Gastroesophageal sphincter (tissue), 4 donors: ENCODE measurements around the gene P2RX4. TPM values are rescaled to one million over a fixed set of nuclear protein-coding genes. Genes with fewer than 3 reads are reported as not detected.
A peak's percentile ranks its signal among the peaks of the same experiment; 100 is the strongest.

Source experiments
- ATAC-seq: fragments of 150-250 bp; one replicate; pipeline ENCODE4 v1.9.1; 2016; ENCODE audit warnings: mild to moderate bottlenecking, moderate library complexity
- H3K27ac ChIP-seq, 4 donors: fragments of 200-600 bp; sonication (generic) in 3 of 4; 1 replicate in 3 of 4; 2 replicates in 1 of 4; pipeline ENCODE4 v1.5.1; 2016 to 2019
- H3K27me3 ChIP-seq: fragments of 200-600 bp; sonication (generic); one replicate; pipeline ENCODE4 v1.5.1; 2019
- H3K36me3 ChIP-seq, 2 donors: fragments of 200-600 bp; sonication (generic); one replicate each; pipeline ENCODE4 v1.5.1; 2019; ENCODE audit warnings: control low read depth in 1 of 2
- H3K4me1 ChIP-seq, 3 donors: fragments of 200-600 bp; sonication (generic); 1 replicate in 2 of 3; 2 replicates in 1 of 3; pipeline ENCODE4 v1.5.1; 2016 to 2019; ENCODE audit warnings: control low read depth in 2 of 3
- H3K4me3 ChIP-seq, 2 donors: fragments of 200-600 bp; sonication (generic); one replicate each; pipeline ENCODE4 v1.5.1; 2019; ENCODE audit warnings: mild to moderate bottlenecking in 1 of 2, moderate library complexity in 1 of 2
- H3K9me3 ChIP-seq, 3 donors: fragments of 200-600 bp; sonication (generic); one replicate each; pipeline ENCODE4 v1.5.1; 2017 to 2019; ENCODE audit warnings: control low read depth in 2 of 3
- CTCF ChIP-seq, 4 experiments: fragments of 200-600 bp in 2 of 4; fragments of 450-650 bp in 2 of 4; sonication (generic) in 1 of 4; IDR thresholded peaks; one replicate each; pipeline ENCODE4 v1.5.1; 2017 to 2019; ENCODE audit warnings: antibody characterized with exemption in 4 of 4, mild to moderate bottlenecking in 2 of 4, moderate library complexity in 2 of 4
- EP300 ChIP-seq: sonication (generic); formaldehyde crosslinking; IDR thresholded peaks from one replicate; pipeline ENCODE4 v1.6.1; 2017; ENCODE audit warnings: antibody characterized with exemption, mild to moderate bottlenecking
- POLR2A ChIP-seq, 2 donors: fragments of 450-650 bp; IDR thresholded peaks; one replicate each; pipeline ENCODE4 v1.6.1; 2017; ENCODE audit warnings: antibody characterized with exemption in 2 of 2, mild to moderate bottlenecking in 2 of 2, moderate library complexity in 1 of 2
- POLR2AphosphoS5 ChIP-seq: sonication (generic); formaldehyde crosslinking; IDR thresholded peaks from one replicate; pipeline ENCODE4 v1.6.1; 2017; ENCODE audit warnings: antibody characterized with exemption
- WGBS, 2 donors: methylation state at CpG; one replicate each; pipeline ENCODE4 v1.1.5; 2018; ENCODE audit warnings: low coverage in 1 of 2; 5-methylcytosine and 5-hydroxymethylcytosine counted together
- total RNA-seq, 4 donors: library from RNA; depleted of rRNA; stranded (reverse); fragments of >200 nt; gene quantifications; one replicate each; pipeline ENCODE4 v1.1.0, GENCODE V29; 2016

The P2RX4 gene
- total RNA-seq, 4 donors from 2014 or later, result 15.1 to 32.8 (median 31.0) TPM

- Histone ChIP-seq H3K4me3 (no peak overlapping the region), H3K27me3 (no peaks in the 10 kb centered on the region), H3K9me3 (no peaks in the 10 kb centered on the region), H3K27ac (no peak overlapping the region), H3K36me3 (peaks cover 0 to 24% of the 10 kb centered on the region in 2 donors), H3K4me1 (no peaks in the 10 kb centered on the region)
- 85% methylated on average over 4 of the region's 6 CpGs; no CpG with 5 or more reads in 1 of the 2 donors for WGBS, 2 donors
- no peak for ATAC-seq
- TF ChIP-seq POLR2A (IDR thresholded peaks at IDR 0.05), result no peak
- TF ChIP-seq EP300, result no peak
- no peak for TF ChIP-seq CTCF (IDR thresholded peaks at IDR 0.05)
- TF ChIP-seq POLR2AphosphoS5, result no peak
Measured at GRCh38 chr12:121172145-121172544, 37.8 kb upstream of the P2RX4 start.

- no peaks in the 10 kb centered on the region for H3K27me3 ChIP-seq
- peak; percentile 65 for ATAC-seq
- H3K9me3 ChIP-seq, result no peaks in the 10 kb centered on the region
- 77 to 84% methylated on average over 14 to 16 of the region's 16 CpGs for WGBS, 2 donors
- H3K4me1 ChIP-seq, result no peaks in the 10 kb centered on the region
- H3K27ac ChIP-seq, result no peak overlapping the region
- no peak overlapping the region for H3K4me3 ChIP-seq
- H3K36me3 ChIP-seq, result peaks cover 0 to 19% of the 10 kb centered on the region in 2 donors
- TF ChIP-seq POLR2AphosphoS5, result no peak
Measured at GRCh38 chr12:121175383-121176119, 34.4 kb upstream of the P2RX4 start.

GRCh38 chr12:121176826-121177529 is 33.0 kb upstream of the P2RX4 start:
- no peak overlapping the region for H3K4me3 ChIP-seq
- 85 to 88% methylated on average over 17 to 19 of the region's 19 CpGs for WGBS, 2 donors
- no peak for TF ChIP-seq POLR2A (IDR thresholded peaks at IDR 0.05)
- TF ChIP-seq CTCF (IDR thresholded peaks at IDR 0.05), result no peak
- TF ChIP-seq POLR2AphosphoS5, result no peak
- no peak for TF ChIP-seq EP300
- no peaks in the 10 kb centered on the region for H3K4me1 ChIP-seq
- no peaks in the 10 kb centered on the region for H3K9me3 ChIP-seq
- no peak for ATAC-seq
- H3K27me3 ChIP-seq, result no peaks in the 10 kb centered on the region
- H3K36me3 ChIP-seq, result peaks cover 0 to 26% of the 10 kb centered on the region in 2 donors
- no peak overlapping the region for H3K27ac ChIP-seq

GRCh38 chr12:121181181-121181580 is 28.7 kb upstream of the P2RX4 start:
- no peak for TF ChIP-seq POLR2AphosphoS5
- TF ChIP-seq CTCF (IDR thresholded peaks at IDR 0.05), result no peak
- TF ChIP-seq POLR2A (IDR thresholded peaks at IDR 0.05), result no peak
- no peak for TF ChIP-seq EP300
- WGBS, 2 donors, result 37 to 80% methylated on average over 1 to 3 of the region's 3 CpGs
- Histone ChIP-seq H3K27me3 (no peaks in the 10 kb centered on the region), H3K4me1 (no peaks in the 10 kb centered on the region), H3K36me3 (peaks cover 0 to 43% of the 10 kb centered on the region in 2 donors), H3K27ac (no peak overlapping the region), H3K4me3 (no peak overlapping the region), H3K9me3 (peaks cover 0 to 3% (median 0%) of the 10 kb centered on the region in 3 donors)
- no peak for ATAC-seq

GRCh38 chr12:121182222-121182893 is 27.6 kb upstream of the P2RX4 start:
- peaks cover 0 to 38% of the 10 kb centered on the region in 2 donors for H3K36me3 ChIP-seq
- H3K9me3 ChIP-seq, result peaks cover 0 to 4% (median 0%) of the 10 kb centered on the region in 3 donors
- 82 to 89% methylated on average over 3 of the region's 3 CpGs for WGBS, 2 donors
- no peak overlapping the region for H3K27ac ChIP-seq
- no peak for ATAC-seq
- H3K4me3 ChIP-seq, result no peak overlapping the region
- TF ChIP-seq CTCF (IDR thresholded peaks at IDR 0.05) (no peak), POLR2A (IDR thresholded peaks at IDR 0.05) (no peak), POLR2AphosphoS5 (no peak), EP300 (no peak)
- no peaks in the 10 kb centered on the region for H3K27me3 ChIP-seq
- no peaks in the 10 kb centered on the region for H3K4me1 ChIP-seq
